ENCODE measurements around the gene WDR54.
"Not testable (repeated sequence)": the region's sequence is repeated elsewhere in the genome, so short reads cannot be mapped to it uniquely, and the experiment has no call there.

WDR54 gene

GRCh38 chr2:74450570-74451190 lies 29.1 kb downstream of the WDR54 start:
- DNase-seq (ENCODE audit: low read depth): no peak
- H3K4me3 ChIP-seq (ENCODE audit: low read depth, low read length): no peak overlapping the region
- no peak for TF ChIP-seq CTCF (IDR thresholded peaks at IDR 0.05; ENCODE audit: control insufficient read depth, extremely low read depth, insufficient read depth)

- TF ChIP-seq CTCF (IDR thresholded peaks at IDR 0.05; ENCODE audit: control insufficient read depth, extremely low read depth, insufficient read depth): no peak
- DNase-seq (ENCODE audit: low read depth): peak; percentile 86
- H3K4me3 ChIP-seq (ENCODE audit: low read depth, low read length): peak within 1 kb of the TSS; percentile 77
Observed at GRCh38 chr2:74454654-74455511, 33.4 kb downstream of the WDR54 start, which contains the start of gene INO80B. TSS of gene INO80B (plus strand) at chr2:74455087. CDS start at chr2:74455117, 30 bp downstream.

GRCh38 chr2:74457129-74457548 lies 35.6 kb downstream of the WDR54 start:
- peak overlapping the region; percentile 88 for H3K4me3 ChIP-seq (ENCODE audit: low read depth, low read length)
- TF ChIP-seq CTCF (IDR thresholded peaks at IDR 0.05; ENCODE audit: control insufficient read depth, extremely low read depth, insufficient read depth): no peak
- DNase-seq (ENCODE audit: low read depth): no peak

DNA sequence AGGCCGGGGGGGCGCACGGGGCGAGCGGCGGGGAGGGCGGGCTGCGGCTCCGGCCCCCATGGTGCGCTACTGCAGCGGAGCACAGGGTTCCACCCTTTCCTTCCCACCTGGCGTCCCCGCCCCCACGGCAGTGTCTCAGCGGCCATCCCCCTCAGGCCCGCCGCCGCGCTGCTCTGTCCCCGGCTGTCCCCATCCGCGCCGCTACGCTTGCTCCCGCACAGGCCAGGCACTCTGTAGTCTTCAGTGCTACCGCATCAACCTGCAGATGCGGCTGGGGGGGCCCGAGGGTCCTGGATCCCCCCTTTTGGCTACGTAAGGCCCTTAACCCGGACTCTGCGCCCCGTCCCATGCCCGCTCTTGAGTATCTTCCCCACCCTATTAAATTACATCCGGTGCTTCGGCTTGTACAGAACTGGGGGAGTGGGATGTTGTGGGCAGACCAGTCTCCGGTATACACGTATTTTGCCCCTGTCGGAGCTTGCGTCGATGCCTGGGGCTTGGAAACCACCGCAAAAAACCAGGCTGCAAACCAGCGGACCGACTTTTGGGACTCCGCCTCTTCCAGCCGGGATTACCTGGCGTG lies 36.1 kb downstream of the WDR54 start:
- H3K4me3 ChIP-seq (ENCODE audit: low read depth, low read length): peak overlapping the region; percentile 88
- DNase-seq (ENCODE audit: low read depth): no peak
- no peak for TF ChIP-seq CTCF (IDR thresholded peaks at IDR 0.05; ENCODE audit: control insufficient read depth, extremely low read depth, insufficient read depth)

DNA sequence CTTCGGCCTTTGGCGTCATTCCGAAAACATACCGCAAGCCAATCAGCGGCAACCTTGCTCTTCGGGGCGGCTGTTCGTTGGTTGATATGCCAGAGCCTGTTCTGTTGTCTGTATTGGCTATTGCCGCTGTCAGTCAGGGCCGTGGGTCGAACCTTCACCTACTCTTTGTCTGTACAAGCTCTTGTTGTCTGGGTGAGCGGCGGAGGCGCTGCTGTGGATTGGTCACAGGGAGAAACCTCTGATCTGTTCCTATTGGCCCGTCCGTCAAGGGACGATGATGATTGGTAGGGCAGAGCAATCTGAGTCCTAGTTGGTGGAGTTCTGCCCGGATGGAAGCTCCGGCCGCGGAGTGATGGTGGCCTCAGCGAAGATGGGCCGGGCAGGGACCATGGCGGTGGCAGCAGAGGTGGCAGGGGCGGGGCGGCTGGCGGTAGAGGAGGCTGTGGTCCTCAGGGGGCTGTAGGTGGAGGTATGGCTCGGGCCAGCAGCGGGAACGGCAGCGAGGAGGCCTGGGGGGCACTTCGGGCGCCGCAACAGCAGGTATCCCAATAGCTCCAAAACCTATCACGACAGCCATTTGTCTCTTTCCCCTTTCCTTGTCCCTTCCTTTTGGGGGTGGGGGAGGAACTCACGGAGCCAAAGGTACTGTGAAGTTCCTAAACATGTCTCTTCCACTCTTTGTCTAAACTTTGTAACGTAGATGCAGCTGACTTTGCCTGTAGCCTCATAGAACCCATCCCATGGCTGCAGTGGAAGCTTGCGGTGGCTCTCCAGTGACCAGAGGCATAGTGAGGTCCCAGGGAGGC lies 36.8 kb downstream of the WDR54 start, which contains the start of gene WBP1:
WBP1 (plus strand) TSS at position 307 of the 806 bp plus-strand sequence; CDS start at position 472, 165 bp downstream.
- peak; percentile 99 for DNase-seq (ENCODE audit: low read depth)
- peak within 1 kb of the TSS; percentile 88 for H3K4me3 ChIP-seq (ENCODE audit: low read depth, low read length)
- TF ChIP-seq CTCF (IDR thresholded peaks at IDR 0.05; ENCODE audit: control insufficient read depth, extremely low read depth, insufficient read depth): no peak

- TF ChIP-seq CTCF (IDR thresholded peaks at IDR 0.05; ENCODE audit: control insufficient read depth, extremely low read depth, insufficient read depth): no peak
- peak overlapping the region; percentile 88 for H3K4me3 ChIP-seq (ENCODE audit: low read depth, low read length)
- no peak for DNase-seq (ENCODE audit: low read depth)
Observed at GRCh38 chr2:74458938-74459363, 37.4 kb downstream of the WDR54 start.

DNA sequence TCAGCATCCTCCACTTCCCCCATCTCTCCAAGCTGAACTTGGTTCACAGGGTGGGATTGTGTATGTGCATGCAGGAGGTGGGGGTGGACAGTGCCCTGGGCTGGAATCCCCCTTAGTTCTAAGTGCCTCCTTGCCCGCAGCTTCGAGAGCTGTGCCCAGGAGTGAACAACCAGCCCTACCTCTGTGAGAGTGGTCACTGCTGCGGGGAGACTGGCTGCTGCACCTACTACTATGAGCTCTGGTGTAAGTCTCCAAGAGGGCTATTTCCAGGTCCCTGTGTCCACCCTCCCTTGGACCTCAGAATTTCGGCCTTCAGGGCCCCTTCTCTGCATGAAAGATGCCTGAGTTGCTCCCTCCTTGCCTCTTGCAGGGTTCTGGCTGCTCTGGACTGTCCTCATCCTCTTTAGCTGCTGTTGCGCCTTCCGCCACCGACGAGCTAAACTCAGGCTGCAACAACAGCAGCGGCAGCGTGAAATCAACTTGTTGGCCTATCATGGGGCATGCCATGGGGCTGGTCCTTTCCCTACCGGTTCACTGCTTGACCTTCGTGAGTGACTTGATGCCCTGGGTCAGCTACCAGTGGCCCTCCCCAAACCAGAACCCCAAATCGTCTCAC lies 38.1 kb downstream of the WDR54 start:
- DNase-seq (ENCODE audit: low read depth): not testable (repeated sequence)

GRCh38 chr2:74460187-74460586 lies 38.7 kb downstream of the WDR54 start:
- not testable (repeated sequence) for DNase-seq (ENCODE audit: low read depth)

More for the DNA sequence above, 38.1 kb downstream of the WDR54 start:
- H3K4me3 ChIP-seq (ENCODE audit: low read depth, low read length): peak overlapping the region; percentile 88

More at GRCh38 chr2:74460187-74460586, 38.7 kb downstream of the WDR54 start:
- H3K4me3 ChIP-seq (ENCODE audit: low read depth, low read length): not testable (repeated sequence)
